SK-N-SH (cell line): ENCODE measurements around the gene OLFM1.

Source experiments
- EZH2phosphoT487 ChIP-seq: fragments of 200-600 bp; sonication (generic); IDR thresholded peaks from 2 replicates; pipeline ENCODE4 v1.6.1; 2017; ENCODE audit warnings: low read depth, mixed run types, mild to moderate bottlenecking, antibody characterized with exemption, moderate library complexity, borderline replicate concordance
- POLR2AphosphoS5 ChIP-seq: IDR thresholded peaks from 2 replicates; pipeline ENCODE4 v1.6.1; 2012; ENCODE audit warnings: low read depth, low read length
- TF ChIP-seq, protein P1 (sequence below): fragments of 200-600 bp; sonication (generic); IDR thresholded peaks from 2 replicates; pipeline ENCODE4 v1.6.1; 2017; ENCODE audit warnings: antibody characterized with exemption, mild to moderate bottlenecking, moderate library complexity
- TF ChIP-seq, protein P2 (sequence below): IDR thresholded peaks from 2 replicates; pipeline ENCODE4 v1.4.0; 2012; ENCODE audit warnings: low read depth

DNA sequence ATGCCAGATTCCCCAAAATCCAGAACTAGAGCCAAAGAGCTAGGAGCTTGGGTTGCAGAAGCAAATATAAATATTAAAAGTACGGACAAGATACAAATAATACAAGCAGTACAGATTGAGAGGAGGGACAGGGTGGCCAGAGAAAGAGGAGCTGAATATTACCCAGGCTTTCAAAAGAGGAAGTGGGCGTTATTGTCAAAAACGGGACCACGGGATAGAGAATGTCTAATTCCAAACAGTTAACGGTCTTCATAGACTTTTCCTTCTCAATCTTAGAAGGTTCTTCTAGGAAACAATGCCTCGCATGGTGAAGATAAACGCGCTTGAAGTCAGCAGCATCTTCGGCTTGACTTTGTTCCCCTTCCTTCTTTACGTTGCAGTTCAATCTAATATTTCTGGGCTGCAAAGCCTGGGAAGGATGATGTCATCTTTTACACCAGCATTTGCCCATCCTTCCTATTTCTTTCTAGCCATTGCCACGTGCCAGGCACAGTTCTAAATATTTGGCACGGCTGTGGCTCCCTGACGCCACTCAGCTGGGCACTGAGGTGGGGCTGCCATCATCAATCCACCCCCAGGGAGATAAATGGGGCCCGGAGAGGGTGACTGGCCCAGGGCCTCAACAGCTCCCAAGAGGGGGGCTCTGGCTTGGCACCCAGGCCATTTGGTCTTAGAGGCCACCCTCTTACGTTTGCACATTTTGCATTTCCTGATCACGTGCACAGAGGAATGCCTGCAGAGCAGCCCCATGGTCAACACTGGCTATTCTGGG, 16.3 kb upstream of the OLFM1 start:
- TF ChIP-seq, protein P1, sequence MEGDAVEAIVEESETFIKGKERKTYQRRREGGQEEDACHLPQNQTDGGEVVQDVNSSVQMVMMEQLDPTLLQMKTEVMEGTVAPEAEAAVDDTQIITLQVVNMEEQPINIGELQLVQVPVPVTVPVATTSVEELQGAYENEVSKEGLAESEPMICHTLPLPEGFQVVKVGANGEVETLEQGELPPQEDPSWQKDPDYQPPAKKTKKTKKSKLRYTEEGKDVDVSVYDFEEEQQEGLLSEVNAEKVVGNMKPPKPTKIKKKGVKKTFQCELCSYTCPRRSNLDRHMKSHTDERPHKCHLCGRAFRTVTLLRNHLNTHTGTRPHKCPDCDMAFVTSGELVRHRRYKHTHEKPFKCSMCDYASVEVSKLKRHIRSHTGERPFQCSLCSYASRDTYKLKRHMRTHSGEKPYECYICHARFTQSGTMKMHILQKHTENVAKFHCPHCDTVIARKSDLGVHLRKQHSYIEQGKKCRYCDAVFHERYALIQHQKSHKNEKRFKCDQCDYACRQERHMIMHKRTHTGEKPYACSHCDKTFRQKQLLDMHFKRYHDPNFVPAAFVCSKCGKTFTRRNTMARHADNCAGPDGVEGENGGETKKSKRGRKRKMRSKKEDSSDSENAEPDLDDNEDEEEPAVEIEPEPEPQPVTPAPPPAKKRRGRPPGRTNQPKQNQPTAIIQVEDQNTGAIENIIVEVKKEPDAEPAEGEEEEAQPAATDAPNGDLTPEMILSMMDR = no peak
- no peak for TF ChIP-seq POLR2AphosphoS5
- TF ChIP-seq, protein P2, sequence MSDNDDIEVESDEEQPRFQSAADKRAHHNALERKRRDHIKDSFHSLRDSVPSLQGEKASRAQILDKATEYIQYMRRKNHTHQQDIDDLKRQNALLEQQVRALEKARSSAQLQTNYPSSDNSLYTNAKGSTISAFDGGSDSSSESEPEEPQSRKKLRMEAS = no peak
- no peak for TF ChIP-seq EZH2phosphoT487
